K562 (cell line): ENCODE data around the gene OR6S1. TPM values are rescaled to one million over a fixed set of nuclear protein-coding genes. Genes with fewer than 3 reads are reported as not detected.

Source experiments
- ATAC-seq: fragments of 200-7000 bp; cut with Tn5 transposase; 3 replicates; pipeline ENCODE4 v1.9.1; 2020; ENCODE audit warnings: moderate library complexity
- BruUV-seq: library from RNA; stranded (reverse); fragments of 400-500 nt; replicated peaks from 2 replicates; lab custom pipeline; 2021; lab: Mats Ljungman, UMichigan
- CTCF ChIA-PET: fragments of 300-600 bp; formaldehyde crosslinking; extraction: SDS; loops from one replicate; lab custom pipeline; 2021; ENCODE audit warnings: low intra/inter-chr PET ratio; lab: Yijun Ruan, JAX
- POLR2A ChIA-PET: fragments of 300-600, 350-650 bp; sonication (Branson Sonifier 250); formaldehyde crosslinking; extraction: SDS; loops from one replicate; lab custom pipeline; 2021; ENCODE audit warnings: antibody characterized with exemption, inconsistent platforms; lab: Yijun Ruan, JAX
- DNase-seq, 4 experiments: peaks; one replicate each; pipeline versions ENCODE4 v3.0.0 to v3.0.0-alpha.2; 2011 to 2018; ENCODE audit warnings: low spot score in 3 of 4, mixed read lengths in 3 of 4; ENCODE audit errors: extremely low read depth in 1 of 4
- FAIRE-seq: peaks from 2 replicates; lab custom pipeline; 2011; peaks lifted over from hg19 to GRCh38; lab: Jason Lieb, UNC
- H2AFZ ChIP-seq: 2 replicates; pipeline ENCODE4 v1.6.0; 2011; ENCODE audit warnings: low read depth, low read length, control low read depth, inconsistent platforms
- H3K27ac ChIP-seq: fragments of 200-600 bp; 3 replicates; pipeline ENCODE4 v1.8.0; 2011; ENCODE audit warnings: low read depth, mild to moderate bottlenecking, control low read depth, inconsistent platforms, low read length, moderate library complexity, mixed read lengths; ENCODE audit errors: extremely low read depth
- H3K27me3 ChIP-seq, 2 experiments: fragments of 300-600 bp in 1 of 2; 2 replicates in 1 of 2; 3 replicates in 1 of 2; pipeline versions ENCODE4 v1.6.0 to v1.8.0; 2011; ENCODE audit warnings: inconsistent platforms in 2 of 2, low read length in 2 of 2, mild to moderate bottlenecking in 1 of 2, mixed read lengths in 1 of 2, moderate library complexity in 1 of 2; ENCODE audit not compliant: control insufficient read depth in 2 of 2, insufficient read depth in 2 of 2
- H3K36me3 ChIP-seq: fragments of 300-600 bp; 3 replicates; pipeline ENCODE4 v1.8.0; 2011; ENCODE audit warnings: mild to moderate bottlenecking, low read length, inconsistent platforms; ENCODE audit not compliant: control insufficient read depth, insufficient read depth
- H3K4me1 ChIP-seq, 2 experiments: fragments of 200-600 bp in 1 of 2; replicated peaks in 1 of 2; 2 replicates in 1 of 2; 3 replicates in 1 of 2; pipeline versions ENCODE4 v1.5.1 to v1.8.0; 2011; ENCODE audit warnings: inconsistent platforms in 2 of 2, low read length in 2 of 2, mild to moderate bottlenecking in 1 of 2, mixed read lengths in 1 of 2, moderate library complexity in 1 of 2; ENCODE audit not compliant: control insufficient read depth in 2 of 2, insufficient read depth in 2 of 2
- H3K4me2 ChIP-seq: 2 replicates; pipeline ENCODE4 v1.6.1; 2011; ENCODE audit warnings: low read length, control low read depth, inconsistent platforms, mixed read lengths; ENCODE audit not compliant: insufficient read depth
- H3K4me3 ChIP-seq: fragments of 200-600 bp; sonication (generic), shearing (Covaris generic); 2 replicates; pipeline ENCODE4 v1.5.1; 2016; ENCODE audit warnings: control low read depth, inconsistent platforms
- H3K79me2 ChIP-seq: fragments of 200-600 bp; 3 replicates; pipeline ENCODE4 v1.8.0; 2011; ENCODE audit warnings: low read length, inconsistent platforms; ENCODE audit not compliant: control insufficient read depth, insufficient read depth
- H3K9ac ChIP-seq, 2 experiments: 2 replicates each; pipeline versions ENCODE4 v1.6.0 to v1.6.1; 2011; ENCODE audit warnings: low read depth in 2 of 2, low read length in 2 of 2, control low read depth in 1 of 2, inconsistent platforms in 1 of 2, mild to moderate bottlenecking in 1 of 2, mixed read lengths in 1 of 2; ENCODE audit not compliant: insufficient read depth in 1 of 2
- H3K9me1 ChIP-seq: one replicate; pipeline ENCODE4 v1.6.0; 2011; ENCODE audit warnings: inconsistent platforms, mild to moderate bottlenecking, low read length, moderate library complexity; ENCODE audit not compliant: control insufficient read depth, insufficient read depth
- H3K9me3 ChIP-seq: replicated peaks from 2 replicates; pipeline ENCODE4 v1.5.1; 2011; ENCODE audit warnings: low read depth, low read length, inconsistent platforms; ENCODE audit not compliant: control insufficient read depth, insufficient read depth
- H4K20me1 ChIP-seq: replicated peaks from 2 replicates; pipeline ENCODE4 v1.6.1; 2011; ENCODE audit warnings: low read length, inconsistent platforms, mixed read lengths; ENCODE audit not compliant: control insufficient read depth, insufficient read depth
- CBFA2T3 ChIP-seq: fragments of 450-650 bp; IDR thresholded peaks from 2 replicates; pipeline ENCODE4 v1.6.1; 2017
- DEAF1 ChIP-seq: fragments of 450-650 bp; formaldehyde crosslinking; IDR thresholded peaks from 2 replicates; pipeline ENCODE4 v1.4.0; 2020; ENCODE audit warnings: mild to moderate bottlenecking, moderate library complexity
- KLF13 ChIP-seq: fragments of 450-650 bp; IDR thresholded peaks from 2 replicates; pipeline ENCODE4 v1.6.1; 2016; ENCODE audit warnings: missing genetic modification characterization, low read depth, mild to moderate bottlenecking, missing compliant biosample characterization, moderate library complexity, borderline replicate concordance
- MTA2 ChIP-seq: fragments of 450-650 bp; IDR thresholded peaks from 2 replicates; pipeline ENCODE4 v1.6.1; 2016; ENCODE audit warnings: low read depth
- PTRF ChIP-seq: fragments of 450-650 bp; IDR thresholded peaks from 2 replicates; pipeline ENCODE4 v1.6.1; 2016; ENCODE audit warnings: mild to moderate bottlenecking, missing genetic modification characterization, missing compliant biosample characterization
- RBM25 ChIP-seq: fragments of 200-400 bp; formaldehyde crosslinking; IDR thresholded peaks from 2 replicates; pipeline ENCODE4 v1.6.1; 2018; ENCODE audit warnings: low read length, low read depth, moderate library complexity; ENCODE audit not compliant: severe bottlenecking
- SMC3 ChIP-seq: conservative IDR thresholded peaks from 2 replicates; pipeline ENCODE4 v1.6.1; 2011; ENCODE audit warnings: low read depth, low read length, improper control_type of control experiment; ENCODE audit not compliant: insufficient read depth
- TEAD4 ChIP-seq, 2 experiments: sonication (generic) in 1 of 2; formaldehyde crosslinking in 1 of 2; IDR thresholded peaks; 2 replicates each; pipeline versions ENCODE4 v1.6.1 to v1.8.0; 2012 to 2022; ENCODE audit warnings: borderline replicate concordance in 1 of 2, inconsistent platforms in 1 of 2, low read length in 1 of 2, mild to moderate bottlenecking in 1 of 2, missing genetic modification reagents in 1 of 2
- THRAP3 ChIP-seq: fragments of 450-650 bp; IDR thresholded peaks from 2 replicates; pipeline ENCODE4 v1.6.1; 2016; ENCODE audit warnings: mild to moderate bottlenecking, inconsistent platforms, borderline replicate concordance
- USF2 ChIP-seq: sonication (generic); formaldehyde crosslinking; IDR thresholded peaks from 2 replicates; pipeline ENCODE4 v1.5.0; 2020; ENCODE audit warnings: missing genetic modification reagents
- XRCC3 ChIP-seq: fragments of 450-650 bp; IDR thresholded peaks from 2 replicates; pipeline ENCODE4 v1.6.1; 2017; ENCODE audit warnings: mild to moderate bottlenecking, moderate library complexity
- XRCC4 ChIP-seq: IDR thresholded peaks from one replicate; pipeline ENCODE4 v1.6.1; 2011; ENCODE audit not compliant: insufficient read depth, insufficient read length; ENCODE audit errors: extremely low read depth
- ZNF165 ChIP-seq: fragments of 250-450 bp; sonication (Bioruptor Pico); IDR thresholded peaks from 2 replicates; pipeline ENCODE4 v1.4.0; 2020; ENCODE audit warnings: borderline replicate concordance
- ZNF274 ChIP-seq: IDR thresholded peaks from 2 replicates; pipeline ENCODE4 v1.6.1; 2011; ENCODE audit warnings: low read depth, mild to moderate bottlenecking, low read length, moderate library complexity, borderline replicate concordance
- ZNF347 ChIP-seq: fragments of 450-650 bp; formaldehyde crosslinking; IDR thresholded peaks from 2 replicates; pipeline ENCODE4 v1.4.0; 2020; ENCODE audit warnings: low read depth, mild to moderate bottlenecking, moderate library complexity
- WGBS: fragments of 100-300 bp; shearing (Covaris generic); methylation state at CpG from one replicate; pipeline ENCODE4 v1.1.6; 2016; ENCODE audit warnings: low coverage, mixed read lengths; ENCODE audit not compliant: insufficient coverage; ENCODE audit errors: missing lambda C conversion rate; 5-methylcytosine and 5-hydroxymethylcytosine counted together
- in situ Hi-C: fragments of 300-500 bp; cut with MboI; formaldehyde crosslinking; loops from 4 replicates; pipeline ENCODE4 v1.15.0; 2018; ENCODE audit warnings: inconsistent platforms, mixed read lengths
- intact Hi-C: fragments of 100-400 bp; cut with micrococcal nuclease; formaldehyde crosslinking; loops from 2 replicates; pipeline ENCODE4 v1.14.2; 2022
- polyA plus RNA-seq, 8 experiments: library from polyadenylated mRNA; depleted of rRNA in 4 of 8; stranded (reverse) in 5 of 8; unstranded in 3 of 8; fragments of >200 nt; fragmentation: Nextera tagmentation in 2 of 8; fragmentation: Illumina TruSeq in 1 of 8; extraction: Ambion mirVana in 2 of 8; extraction: Trizol in 1 of 8; gene quantifications; 2 replicates each; pipeline versions ENCODE4 v1.2.1 to v1.2.3, GENCODE V29; 2011 to 2014; ENCODE audit warnings: inconsistent platforms in 1 of 8, missing spikeins in 1 of 8
- total RNA-seq, 7 experiments: library from RNA; depleted of rRNA in 6 of 7; stranded (reverse); fragments of >200 nt in 6 of 7; fragmentation: Illumina TruSeq in 2 of 7; extraction: Trizol in 2 of 7; gene quantifications; 2 replicates each; pipeline versions ENCODE4 v1.2.1 to v1.2.3, GENCODE V29; 2011 to 2021; ENCODE audit warnings: low replicate concordance in 1 of 7
- TF ChIP-seq, protein P1 (sequence below): fragments of 450-650 bp; conservative IDR thresholded peaks from 2 replicates; pipeline ENCODE4 v1.6.1; 2016; ENCODE audit warnings: missing genetic modification characterization, low read depth, mild to moderate bottlenecking, missing compliant biosample characterization, moderate library complexity
- TF ChIP-seq, protein P2 (sequence below), 2 experiments: fragments of 200-800 bp in 1 of 2; sonication (Bioruptor generic) in 1 of 2; sonication (generic) in 1 of 2; formaldehyde crosslinking in 1 of 2; IDR thresholded peaks in 1 of 2; conservative IDR thresholded peaks in 1 of 2; 2 replicates each; pipeline versions ENCODE4 v1.5.0 to v1.6.1; 2016 to 2020; ENCODE audit warnings: missing compliant biosample characterization in 1 of 2, missing genetic modification characterization in 1 of 2, missing genetic modification reagents in 1 of 2

Gene OR6S1
- total and polyA plus RNA-seq, 9 of the 15 experiments (the other 6 are each of a cell fraction or from before 2014, with no cell fraction given) = not detected

DNA sequence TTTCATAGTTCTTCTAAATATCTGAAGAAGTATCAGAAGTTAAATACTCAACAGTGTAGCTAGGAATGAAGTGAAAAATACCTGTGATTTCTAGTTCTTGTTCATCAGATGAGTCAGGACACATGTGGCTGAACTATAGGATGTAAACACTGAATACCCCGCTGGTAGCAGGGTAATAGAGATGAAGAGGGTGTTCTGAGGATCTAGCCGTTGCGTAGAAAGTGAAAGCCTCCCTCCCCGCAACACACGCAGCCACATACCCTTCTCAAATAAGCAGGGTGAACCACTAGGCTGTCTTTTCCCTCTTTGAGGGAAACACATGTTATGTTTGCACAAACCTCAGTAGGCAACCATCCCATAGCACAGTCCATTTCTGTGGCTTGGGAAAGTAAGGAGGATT is 33.9 kb downstream of the OR6S1 start:
- in situ Hi-C loops = loop anchor here (10.0 kb wide), 1 partner anchor 193 kb away; the partner anchor contains the start of gene TEP1
- TF ChIP-seq SMC3 (no peak), PTRF (no peak), ZNF165 (no peak), THRAP3 (no peak), XRCC3 (no peak), CBFA2T3 (no peak), ZNF274 (no peak), KLF13 (tag) (no peak), ZNF347 (CRISPR knock-in tag) (no peak), RBM25 (no peak), TEAD4 (IDR thresholded peaks at IDR 0.05; ENCODE audit: low read length) (no peak), TEAD4 (CRISPR knock-in tag; IDR thresholded peaks at IDR 0.05; ENCODE audit: borderline replicate concordance) (no peak), USF2 (no peak), MTA2 (no peak), XRCC4 (no peak), DEAF1 (no peak)
- TF ChIP-seq, protein P1, sequence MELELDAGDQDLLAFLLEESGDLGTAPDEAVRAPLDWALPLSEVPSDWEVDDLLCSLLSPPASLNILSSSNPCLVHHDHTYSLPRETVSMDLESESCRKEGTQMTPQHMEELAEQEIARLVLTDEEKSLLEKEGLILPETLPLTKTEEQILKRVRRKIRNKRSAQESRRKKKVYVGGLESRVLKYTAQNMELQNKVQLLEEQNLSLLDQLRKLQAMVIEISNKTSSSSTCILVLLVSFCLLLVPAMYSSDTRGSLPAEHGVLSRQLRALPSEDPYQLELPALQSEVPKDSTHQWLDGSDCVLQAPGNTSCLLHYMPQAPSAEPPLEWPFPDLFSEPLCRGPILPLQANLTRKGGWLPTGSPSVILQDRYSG (tag) = no peak
- TF ChIP-seq, protein P2, sequence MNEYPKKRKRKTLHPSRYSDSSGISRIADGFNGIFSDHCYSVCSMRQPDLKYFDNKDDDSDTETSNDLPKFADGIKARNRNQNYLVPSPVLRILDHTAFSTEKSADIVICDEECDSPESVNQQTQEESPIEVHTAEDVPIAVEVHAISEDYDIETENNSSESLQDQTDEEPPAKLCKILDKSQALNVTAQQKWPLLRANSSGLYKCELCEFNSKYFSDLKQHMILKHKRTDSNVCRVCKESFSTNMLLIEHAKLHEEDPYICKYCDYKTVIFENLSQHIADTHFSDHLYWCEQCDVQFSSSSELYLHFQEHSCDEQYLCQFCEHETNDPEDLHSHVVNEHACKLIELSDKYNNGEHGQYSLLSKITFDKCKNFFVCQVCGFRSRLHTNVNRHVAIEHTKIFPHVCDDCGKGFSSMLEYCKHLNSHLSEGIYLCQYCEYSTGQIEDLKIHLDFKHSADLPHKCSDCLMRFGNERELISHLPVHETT (CRISPR knock-in tag; conservative IDR thresholded peaks at IDR 0.05 in 1 of 2, IDR thresholded peaks at IDR 0.05 in 1 of 2) = no peak
- no peaks in the 10 kb centered on the region for H4K20me1 ChIP-seq
- 24% methylated on average over 5 of the region's 5 CpGs for WGBS
- H3K4me2 ChIP-seq = no peak overlapping the region
- 0 out of 2 replicates have a peak overlapping the region, but pooled peaks have one; percentile 21 for H2AFZ ChIP-seq
- H3K4me1 ChIP-seq = peaks cover 0 to 9% of the 10 kb centered on the region in 2 experiments; a peak in 3 of 5 replicates
- no peaks in the 10 kb centered on the region for H3K9me3 ChIP-seq
- no peak for FAIRE-seq
- CTCF ChIA-PET = interaction anchor here (1.0 to 3.4 kb wide), 4 partner anchors 76 to 280 kb away, joined by 3 to 49 read pairs (median 8); no protein-coding TSS in a partner anchor
- no peaks in the 10 kb centered on the region for H3K27me3 ChIP-seq
- no peak for ATAC-seq
- no peaks in the 10 kb centered on the region for H3K79me2 ChIP-seq
- no peak overlapping the region for H3K9ac ChIP-seq
- no peak overlapping the region for H3K27ac ChIP-seq
- POLR2A ChIA-PET = interaction anchor here (0.9 to 1.3 kb wide), 2 partner anchors 78 to 138 kb away, joined by 3 to 4 read pairs; partner anchors contain the start of gene PNP
- H3K9me1 ChIP-seq = no peaks in the 10 kb centered on the region
- intact Hi-C loops = loop anchor here (2.0 to 5.0 kb wide), 4 partner anchors 60 to 345 kb away; partner anchors contain the start of gene APEX1
- no peak for DNase-seq
- no peaks in the 10 kb centered on the region for H3K36me3 ChIP-seq
- BruUV-seq = no TSS peak
- no peak overlapping the region for H3K4me3 ChIP-seq
